HG03460 (cell line): ENCODE measurements around the gene STK39.

Experiments
- ATAC-seq: cut with Tn5 transposase; IDR thresholded peaks from one replicate; pipeline ENCODE4 v1.9.1; 2021; ENCODE audit not compliant: unreplicated experiment

The STK39 gene

DNA sequence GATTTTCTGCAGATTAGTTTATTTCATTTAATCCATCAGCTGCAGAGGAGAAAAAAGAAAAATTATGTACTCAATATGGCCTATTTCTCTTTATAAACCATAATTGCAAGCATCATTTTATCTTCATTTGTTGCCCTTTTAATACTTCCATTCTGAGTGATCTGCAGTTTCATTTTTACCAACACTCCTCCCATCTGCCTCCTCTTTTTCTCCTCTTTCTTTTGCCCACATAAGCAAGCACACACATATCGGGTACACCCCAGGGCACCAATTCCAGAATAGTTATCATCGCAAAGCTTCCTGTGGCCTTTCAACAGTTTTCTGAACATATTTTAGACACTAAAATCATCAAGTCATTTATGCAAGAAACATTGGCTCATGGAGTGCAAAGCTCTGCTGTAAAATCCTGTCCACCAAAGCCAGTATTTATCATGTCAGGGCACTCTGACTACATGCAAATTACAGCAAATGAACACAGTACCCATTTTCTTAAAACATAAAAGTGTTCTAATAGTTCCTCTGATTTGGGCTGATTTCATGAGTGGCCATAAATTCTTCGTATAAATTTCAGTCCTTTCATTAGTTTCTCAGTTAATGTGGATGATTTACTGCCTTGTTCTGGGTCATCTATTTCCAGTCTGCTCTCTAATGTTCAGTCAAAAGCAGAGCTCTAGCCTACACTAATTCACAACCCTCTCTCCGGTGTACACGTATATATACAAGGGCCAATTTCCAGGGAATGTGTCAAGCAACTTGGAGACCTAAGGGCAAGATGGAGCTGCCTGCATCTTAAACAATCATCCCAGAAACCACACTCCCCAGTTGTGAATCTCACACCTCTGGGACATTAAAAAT lies 281.3 kb downstream of the STK39 start:
- ATAC-seq: no peak

DNA sequence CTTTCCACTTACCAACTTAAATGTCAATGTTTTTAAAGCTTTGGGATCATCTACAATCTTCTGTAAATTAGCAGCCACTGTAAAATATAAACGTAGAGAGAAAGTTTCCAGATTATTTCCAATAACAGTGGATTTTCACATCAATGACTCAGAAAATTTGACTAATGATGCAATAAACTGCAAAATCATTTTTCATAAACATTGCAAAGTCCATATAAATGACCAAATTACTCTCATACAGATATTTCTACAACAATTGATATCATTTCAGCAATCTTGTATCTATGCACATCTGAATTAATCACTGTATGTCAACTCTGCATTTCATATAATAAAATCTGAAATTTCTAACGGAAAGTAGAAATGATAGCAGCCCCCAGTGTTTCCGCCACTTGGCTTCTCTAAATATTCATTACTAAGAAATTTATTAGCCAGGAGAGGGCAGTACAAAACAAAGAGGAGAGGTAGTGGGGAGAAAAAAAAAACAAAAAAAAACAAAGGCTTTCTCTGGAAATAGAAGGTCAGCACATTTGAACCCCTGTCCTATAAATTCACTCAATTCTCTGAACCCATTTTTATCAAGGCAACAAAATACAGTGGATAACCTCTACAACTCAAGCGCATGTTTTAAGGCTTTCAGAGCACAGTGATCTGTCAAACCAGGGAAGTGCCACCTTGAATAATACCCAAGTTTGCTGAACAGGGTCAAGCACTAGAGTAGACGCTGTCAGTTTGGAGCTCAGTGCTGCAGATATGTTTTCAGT lies 282.6 kb downstream of the STK39 start:
- ATAC-seq: no peak

DNA sequence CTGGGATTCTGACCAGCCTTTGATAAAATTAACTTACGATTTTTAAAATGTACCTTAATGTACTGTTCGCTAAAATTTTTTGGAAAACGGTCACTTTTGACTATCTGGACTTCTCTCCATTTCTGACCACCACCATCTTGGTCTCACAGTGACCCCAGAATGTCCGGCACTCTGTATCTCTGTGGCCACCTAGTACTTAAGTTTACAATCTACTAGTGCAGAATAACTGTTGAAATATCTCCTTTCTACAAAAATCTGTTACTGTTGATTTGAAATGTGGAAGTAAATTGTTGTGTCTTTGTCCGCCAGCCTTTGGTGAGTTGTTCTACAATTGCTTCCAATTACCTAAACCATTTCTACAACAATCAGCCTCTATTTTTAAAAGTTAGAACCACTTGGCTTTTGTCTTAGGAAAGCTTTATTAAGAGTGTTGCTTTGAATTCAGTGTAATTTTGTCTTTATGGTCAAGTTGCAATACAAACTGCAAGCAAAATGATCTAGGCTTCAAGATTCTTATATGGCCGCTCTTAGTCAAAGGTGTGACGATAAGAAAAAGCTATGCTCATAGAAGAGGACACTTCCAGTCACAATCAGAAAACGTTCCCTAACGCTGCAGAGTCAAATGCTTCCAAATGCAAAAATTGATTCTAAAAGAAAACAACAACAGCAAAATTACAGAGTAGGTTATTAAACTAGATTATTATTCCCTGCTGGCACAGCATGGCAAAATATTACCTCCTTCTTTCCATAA lies 283.3 kb downstream of the STK39 start:
- ATAC-seq: no peak

DNA sequence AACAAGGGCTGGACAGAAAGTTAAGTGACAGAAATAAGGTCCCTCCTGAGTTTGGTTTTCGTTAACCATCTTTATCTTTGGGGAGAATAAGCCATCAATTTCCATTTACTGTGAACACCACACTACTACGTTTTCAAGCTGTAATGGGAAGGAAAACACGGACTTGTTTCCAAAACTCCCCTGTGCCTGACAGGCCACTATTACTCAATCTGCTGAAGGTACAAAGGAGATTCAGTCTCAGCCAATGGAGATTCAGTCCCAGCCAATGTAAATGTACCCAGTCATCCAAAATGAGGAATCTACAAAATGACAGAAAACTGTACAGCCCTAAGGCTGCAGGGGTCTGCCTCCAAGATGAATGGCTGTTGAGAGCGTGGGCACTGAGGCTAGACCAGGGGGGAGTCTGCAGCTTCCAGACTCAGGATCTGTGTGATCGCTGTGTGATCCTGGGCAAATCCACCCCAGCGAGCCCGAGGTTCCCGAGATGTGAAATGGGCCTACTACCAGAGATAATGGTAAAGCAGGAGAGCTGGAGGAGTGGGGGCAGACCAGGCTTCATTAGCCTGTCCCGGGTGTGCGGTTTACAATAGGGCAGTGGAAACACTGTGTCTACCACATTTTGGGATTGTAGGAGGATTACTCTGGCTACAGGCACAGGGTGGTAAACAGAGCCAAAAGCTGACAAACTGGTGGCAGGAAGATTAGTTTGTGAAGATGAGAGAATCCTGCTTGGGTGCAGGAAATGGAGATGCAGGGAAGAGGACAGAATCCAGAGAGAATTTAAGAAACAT lies 284.8 kb downstream of the STK39 start:
- ATAC-seq: no peak

DNA sequence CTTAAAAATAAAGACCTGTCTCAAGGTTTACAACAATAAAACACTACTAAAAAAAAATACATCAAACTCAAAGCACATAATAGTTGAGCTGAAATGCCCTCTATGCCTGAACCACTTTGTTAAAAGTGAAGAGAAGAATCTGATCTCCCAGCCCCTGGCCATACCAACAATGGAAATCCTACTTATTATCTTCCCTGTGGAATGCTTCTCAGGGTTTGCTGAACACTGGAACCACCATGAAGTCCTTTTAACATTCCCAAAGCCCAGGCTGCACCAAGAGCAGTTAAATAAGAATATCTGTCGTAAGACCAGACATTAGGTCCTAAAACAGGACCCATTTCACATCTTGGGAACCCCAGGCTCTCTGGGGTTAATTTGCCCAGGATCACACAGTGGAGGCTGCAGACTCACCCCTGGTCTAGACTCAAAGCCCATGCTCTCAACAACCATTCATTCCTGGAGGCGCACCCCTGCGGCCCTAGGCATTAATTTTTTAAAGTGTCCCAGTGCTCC lies 285.8 kb downstream of the STK39 start:
- no peak for ATAC-seq

DNA sequence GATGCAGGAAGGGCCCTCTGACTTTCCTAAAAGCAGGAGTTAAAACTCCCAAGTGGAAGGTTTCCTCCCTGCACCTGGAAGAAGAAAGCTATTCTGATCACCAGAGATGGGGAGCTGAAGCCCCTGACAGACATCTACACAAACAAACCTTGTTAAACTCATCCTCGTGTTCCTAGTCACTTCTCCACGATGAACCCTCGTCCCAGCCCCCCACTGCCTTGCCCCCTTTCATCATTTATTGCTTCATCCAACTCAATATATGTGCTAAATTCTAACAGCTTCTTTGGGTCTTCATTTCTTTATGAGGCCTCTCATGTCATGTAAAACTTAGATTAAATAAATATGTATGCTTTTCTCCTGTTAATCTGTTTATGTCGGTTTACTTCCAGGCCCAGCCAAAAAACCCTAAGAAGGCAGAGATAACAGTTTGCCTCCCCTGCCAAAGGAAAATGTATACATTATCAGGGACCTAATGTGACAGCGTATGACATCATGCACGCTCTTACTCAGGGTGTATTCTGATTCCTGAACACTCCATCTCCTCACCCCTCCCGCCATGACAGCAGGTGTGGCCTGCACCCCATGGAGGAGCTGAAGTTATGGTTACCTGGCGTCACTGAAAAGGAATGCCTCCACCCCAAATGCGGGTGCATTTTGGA lies 287.2 kb downstream of the STK39 start:
- no peak for ATAC-seq

DNA sequence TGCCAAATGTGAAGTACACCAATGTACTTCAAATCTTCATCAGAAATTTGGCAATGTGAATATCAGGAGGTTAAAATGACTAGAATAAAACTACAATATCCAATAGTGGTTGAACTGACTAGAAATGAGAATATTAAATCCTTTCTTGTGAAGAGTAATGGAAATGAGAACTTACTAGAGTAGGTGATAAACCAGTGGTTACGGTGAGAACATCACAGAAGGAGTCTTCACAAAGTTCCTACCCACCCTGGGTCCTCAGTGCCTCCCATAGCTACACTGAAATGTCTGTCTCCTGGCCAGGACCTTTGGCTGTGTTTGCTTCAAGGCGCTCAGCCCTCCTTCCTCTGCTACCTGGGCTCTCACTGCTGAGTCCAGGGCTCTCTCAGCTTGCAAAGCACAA lies 289.7 kb downstream of the STK39 start:
- no peak for ATAC-seq

DNA sequence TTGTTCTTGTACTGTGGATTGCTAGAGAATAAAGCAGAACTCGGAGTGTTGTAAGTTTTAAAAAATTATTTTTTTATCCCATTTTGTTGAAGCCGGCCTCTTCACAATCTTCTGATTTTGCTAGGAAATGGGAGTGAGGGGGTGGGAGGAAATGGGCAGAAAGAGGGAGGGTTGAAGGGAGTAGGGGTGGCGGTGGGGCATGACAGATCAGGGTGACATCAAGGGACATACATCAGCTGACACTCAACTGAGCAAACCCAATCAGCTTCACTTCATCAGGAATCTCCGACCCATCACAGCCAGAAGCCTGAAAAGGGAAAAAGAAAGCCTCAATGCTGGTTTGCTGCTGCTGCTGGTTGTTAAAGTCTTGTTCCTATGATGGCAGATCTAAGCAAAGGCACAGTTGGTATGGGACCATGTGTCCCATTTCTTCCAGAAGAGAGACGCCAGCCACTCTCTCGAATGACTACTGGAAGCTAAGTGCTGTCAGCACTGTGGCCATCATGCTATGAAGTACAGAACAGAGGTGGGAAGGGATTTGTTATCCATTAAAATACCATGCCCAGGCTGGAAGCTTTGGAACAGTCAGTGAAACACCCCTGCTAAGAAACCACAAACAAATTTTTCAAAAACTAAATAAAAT lies 292.0 kb downstream of the STK39 start:
- ATAC-seq: no peak

DNA sequence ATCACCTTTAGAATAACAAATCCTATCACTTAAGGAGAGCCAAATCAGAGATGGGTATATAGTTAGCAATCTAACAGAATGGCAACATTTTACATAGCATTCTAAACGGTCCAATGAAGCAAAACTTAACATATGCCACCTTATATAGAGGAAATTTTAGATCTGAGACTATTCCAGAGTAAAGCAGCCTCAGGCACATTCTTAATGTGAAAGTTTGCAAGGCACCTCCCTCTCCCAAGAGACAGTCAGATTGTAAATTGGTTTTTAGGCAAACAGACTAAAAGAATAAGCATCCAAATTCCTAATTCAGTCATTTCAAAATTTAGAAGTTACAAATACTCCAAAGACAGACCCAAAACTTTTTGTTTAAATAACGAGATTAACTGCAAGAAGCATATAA lies 292.9 kb downstream of the STK39 start:
- ATAC-seq: no peak

DNA sequence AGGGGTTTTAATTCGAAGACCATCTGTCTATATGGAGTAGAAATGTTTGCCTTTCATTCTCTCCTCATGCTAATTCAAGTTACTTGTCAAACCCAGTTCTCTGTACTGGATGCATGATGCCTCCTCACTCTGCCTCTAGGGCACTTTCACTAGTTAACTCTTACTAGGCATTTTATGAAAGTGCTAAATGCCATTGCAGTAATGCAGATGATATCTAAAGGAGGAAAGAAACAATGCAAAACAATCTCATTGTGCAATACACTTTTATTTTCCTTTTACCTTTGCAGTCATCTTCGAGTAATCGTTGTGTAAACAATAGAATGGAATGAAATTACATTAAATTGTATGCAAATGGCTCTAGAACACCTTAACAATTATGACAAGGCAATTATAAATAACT lies 293.6 kb downstream of the STK39 start:
- ATAC-seq: no peak

DNA sequence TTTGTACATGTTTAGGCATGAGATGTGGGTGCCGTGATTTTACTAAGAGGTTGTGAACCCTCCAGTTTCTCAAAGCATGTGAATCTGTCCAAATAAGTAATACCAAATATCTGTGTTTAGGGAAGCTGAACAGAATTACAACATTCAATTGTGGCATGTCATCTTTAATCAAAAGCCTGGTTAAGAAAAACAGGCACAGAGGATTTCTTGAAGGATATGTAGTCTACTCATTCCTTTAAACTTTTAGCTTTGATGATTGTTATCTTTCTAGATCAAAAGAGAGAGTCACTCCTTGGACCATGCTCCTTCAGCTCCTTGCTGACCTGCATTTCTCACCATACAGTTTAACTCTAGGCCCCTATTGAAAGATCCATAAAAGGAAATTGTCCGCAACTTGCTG lies 296.8 kb downstream of the STK39 start:
- ATAC-seq: no peak

DNA sequence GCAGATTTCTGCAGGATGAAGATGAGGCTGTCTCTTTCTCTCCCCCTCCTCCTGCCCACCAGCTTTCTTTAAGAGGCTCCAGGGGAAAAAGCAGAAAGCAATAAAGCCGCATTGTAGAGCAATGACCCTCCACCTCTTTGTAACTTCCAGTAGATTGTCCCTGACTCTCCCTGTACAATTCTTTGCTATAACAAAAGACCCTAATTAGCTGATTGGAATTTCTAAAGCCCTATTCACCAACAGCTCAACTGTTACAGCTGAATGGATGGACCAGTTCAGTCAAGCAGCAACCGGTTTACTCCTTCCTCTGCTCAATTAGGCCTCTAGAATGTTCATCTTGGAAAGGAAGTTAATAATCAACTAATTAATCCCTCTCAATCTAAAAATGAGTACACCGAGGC lies 301.0 kb downstream of the STK39 start:
- no peak for ATAC-seq

DNA sequence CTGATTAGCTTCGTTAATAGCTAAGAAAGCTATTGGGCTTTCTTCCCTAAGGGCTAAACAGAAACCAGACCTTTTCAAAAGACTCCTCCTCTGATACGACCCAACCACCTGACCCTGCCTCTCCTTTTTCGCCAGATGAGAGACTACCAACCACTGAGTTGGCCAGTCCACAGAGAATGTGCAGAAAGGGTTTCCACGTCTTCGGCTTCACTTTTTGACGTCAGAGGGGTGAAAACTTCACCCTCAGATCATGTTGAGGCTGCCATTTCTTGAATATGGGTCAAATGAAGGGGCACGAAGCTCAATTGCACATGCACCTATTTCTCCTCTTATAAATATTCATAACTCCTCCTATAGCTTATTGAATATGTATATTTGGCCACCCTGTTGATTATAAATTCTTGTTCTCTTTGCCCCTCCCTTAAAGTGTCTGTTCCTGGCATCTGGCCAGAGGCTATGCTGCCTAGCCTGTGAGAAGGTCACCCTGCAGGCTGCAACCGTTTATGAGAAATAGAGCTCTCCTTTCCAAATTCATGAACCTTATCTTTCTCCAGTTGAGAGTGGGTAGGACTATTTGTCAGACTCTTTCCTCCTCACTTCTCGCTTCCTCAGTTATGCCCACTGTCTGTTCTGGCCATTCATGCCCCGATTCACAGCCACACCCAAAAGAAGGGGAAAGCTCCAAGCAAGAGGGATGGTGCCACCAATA lies 301.6 kb downstream of the STK39 start:
- no peak for ATAC-seq

DNA sequence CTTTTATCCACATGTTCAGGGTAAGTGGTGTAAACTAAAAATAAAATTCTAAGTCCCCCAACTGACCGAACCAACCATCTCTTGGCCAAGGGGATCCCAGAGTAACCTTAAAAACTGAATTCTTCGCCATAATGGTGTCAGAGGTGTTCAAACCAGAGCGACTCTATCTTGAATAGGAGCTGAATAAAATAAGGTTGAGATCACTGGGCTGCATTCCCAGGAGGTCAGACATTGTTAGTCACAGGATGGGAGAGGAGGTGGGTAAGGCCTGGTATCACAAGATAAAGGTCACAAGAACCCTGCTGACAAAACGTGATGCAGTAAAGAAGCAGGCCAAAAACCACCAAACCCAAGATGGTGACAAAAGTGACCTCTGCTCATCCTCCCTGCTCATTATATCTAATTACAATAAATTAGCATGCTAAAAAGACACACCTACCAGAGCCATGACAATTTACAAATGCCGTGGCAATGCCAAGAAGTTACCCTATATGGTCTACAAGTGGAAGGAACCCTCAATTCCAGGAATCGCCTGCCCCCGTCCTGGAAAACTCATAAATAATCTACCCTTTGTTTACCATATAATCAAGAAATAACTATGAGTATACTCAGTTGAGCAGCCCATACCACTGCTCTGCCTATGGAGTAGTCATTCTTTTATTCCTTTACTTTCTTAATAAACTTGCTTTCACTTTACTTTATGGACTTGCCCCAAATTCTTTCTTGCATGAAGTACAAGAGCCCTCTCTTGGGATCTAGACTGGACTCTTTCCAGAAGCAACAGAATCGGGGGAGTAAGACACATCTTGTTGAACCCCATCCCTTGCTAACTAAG lies 302.4 kb downstream of the STK39 start:
- no peak for ATAC-seq

DNA sequence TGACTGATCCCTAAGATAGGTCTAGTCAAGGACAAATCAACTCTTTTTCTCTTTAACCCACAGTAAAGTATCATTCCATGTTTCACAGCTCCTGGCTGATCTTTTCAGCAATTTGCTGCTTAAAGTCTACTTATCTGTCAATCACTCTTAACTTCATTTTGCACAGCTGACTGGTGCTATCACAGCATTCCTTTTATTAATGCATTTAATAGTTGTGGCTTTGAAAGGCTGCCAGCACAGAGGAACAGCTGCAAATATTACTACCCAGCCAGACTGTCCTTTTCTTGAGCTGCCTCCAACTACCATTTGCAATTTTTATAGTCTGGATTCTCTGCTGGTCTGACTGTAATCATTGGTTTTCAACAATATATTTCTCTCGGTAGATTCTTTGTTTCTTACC lies 303.5 kb downstream of the STK39 start:
- ATAC-seq: no peak

DNA sequence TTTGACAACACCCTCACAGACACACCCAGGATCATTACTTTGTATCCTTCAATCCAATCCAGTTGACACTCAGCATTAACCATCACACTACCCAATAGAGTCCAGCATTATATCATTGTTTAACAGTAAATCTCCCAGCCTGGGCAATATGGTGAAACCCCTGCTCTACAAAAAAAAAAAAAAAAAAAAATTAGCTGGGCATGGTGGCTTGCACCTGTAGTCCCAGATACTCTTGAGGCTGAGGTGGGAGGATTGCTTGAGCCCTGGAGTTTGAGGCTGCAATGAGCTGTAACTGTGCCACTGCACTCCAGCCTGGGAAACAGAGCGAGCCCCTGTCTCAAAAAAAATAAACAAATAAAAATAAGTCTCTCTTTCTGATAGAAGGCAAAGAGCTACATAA lies 304.0 kb downstream of the STK39 start:
- no peak for ATAC-seq

DNA sequence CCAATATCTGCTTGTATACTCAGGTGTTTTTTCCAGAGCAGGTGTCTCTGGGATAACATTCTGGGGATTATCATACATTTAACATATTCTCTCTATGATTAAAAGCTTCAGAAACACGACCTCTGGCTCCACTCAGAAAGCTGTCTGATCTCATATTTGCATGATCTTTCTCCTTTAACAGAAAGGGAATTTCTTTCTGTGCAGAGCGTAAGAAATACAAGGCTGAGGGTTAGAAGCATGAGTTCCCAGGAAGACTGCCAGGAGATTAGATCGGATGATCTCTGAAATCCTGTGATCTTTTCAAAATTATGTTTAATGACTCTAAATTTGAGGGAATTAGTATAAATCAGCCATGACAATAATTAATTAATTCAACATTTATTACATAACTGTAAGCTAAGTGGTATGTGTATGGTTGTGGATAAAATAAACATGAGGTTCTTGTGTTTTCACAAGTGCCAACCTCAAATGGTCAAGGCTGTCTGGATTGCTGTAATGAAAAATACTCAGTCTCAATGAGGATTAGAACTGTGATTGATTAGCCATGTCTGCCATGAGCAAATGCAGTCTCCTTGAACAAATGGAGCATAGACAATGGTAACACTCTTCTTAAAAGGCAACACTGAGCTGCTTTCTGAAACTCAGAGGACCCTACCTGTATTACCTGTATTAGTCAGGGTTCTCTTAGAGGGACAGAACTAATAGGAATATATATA lies 304.9 kb downstream of the STK39 start:
- ATAC-seq: no peak

DNA sequence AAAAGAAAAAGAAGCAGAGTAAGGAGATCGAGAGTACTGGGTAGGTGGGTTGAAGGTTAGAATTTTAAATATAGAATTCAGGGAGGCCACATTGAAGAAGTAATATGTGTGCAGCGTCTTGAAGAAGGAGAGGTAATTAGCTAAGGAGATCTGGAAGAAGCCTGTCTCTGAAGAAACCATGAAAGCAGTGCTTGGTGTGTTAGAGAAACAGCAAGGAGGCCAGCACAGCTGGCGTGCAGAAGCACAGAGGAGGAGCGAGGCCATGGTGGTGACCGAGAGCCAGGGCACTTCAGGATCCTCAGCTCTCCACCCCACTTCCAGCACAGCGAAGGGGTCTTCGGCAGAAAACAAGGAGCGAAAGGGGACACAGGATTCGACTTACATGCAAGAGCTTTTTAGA lies 305.8 kb downstream of the STK39 start:
- ATAC-seq: no peak
